ENCODE measurements around the gene PTPN14.

DNA sequence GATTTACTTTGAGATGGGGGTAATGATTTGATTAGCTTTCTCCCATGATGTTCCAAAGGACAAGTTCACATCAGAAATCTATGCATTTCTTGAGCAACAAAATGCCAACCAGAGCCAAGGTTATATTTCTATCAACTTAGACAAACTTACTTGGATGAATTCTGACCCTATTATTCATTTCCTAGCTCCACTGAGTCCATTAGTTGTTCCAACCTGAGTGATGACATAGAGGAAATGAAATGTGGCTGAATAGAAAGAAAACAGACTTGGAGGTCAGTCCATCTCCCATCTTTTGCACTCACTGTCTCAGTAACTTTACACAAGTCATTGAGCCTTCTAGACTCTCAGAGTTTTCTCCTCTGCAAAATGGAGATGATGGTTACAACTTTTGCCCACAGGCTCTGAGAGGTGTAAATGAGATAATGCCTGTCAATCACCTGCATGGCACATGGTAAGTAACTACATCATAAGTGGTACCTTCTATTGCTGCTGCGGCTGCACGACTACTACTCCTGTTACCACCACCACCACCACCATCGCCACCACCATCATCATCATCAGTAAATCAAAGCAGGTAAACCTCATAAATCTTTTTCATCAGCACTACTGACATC is 98.2 kb downstream of the PTPN14 start:
- TF ChIP-seq, protein P1, sequence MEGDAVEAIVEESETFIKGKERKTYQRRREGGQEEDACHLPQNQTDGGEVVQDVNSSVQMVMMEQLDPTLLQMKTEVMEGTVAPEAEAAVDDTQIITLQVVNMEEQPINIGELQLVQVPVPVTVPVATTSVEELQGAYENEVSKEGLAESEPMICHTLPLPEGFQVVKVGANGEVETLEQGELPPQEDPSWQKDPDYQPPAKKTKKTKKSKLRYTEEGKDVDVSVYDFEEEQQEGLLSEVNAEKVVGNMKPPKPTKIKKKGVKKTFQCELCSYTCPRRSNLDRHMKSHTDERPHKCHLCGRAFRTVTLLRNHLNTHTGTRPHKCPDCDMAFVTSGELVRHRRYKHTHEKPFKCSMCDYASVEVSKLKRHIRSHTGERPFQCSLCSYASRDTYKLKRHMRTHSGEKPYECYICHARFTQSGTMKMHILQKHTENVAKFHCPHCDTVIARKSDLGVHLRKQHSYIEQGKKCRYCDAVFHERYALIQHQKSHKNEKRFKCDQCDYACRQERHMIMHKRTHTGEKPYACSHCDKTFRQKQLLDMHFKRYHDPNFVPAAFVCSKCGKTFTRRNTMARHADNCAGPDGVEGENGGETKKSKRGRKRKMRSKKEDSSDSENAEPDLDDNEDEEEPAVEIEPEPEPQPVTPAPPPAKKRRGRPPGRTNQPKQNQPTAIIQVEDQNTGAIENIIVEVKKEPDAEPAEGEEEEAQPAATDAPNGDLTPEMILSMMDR (IDR thresholded peaks at IDR 0.05) = no peak
- TF ChIP-seq POLR2AphosphoS5 (IDR thresholded peaks at IDR 0.05; ENCODE audit: low read depth, low read length) (no peak), SIN3A (IDR thresholded peaks at IDR 0.05; ENCODE audit: borderline replicate concordance, insufficient read depth, low read depth, low read length) (no peak)
- TF ChIP-seq, protein P2, sequence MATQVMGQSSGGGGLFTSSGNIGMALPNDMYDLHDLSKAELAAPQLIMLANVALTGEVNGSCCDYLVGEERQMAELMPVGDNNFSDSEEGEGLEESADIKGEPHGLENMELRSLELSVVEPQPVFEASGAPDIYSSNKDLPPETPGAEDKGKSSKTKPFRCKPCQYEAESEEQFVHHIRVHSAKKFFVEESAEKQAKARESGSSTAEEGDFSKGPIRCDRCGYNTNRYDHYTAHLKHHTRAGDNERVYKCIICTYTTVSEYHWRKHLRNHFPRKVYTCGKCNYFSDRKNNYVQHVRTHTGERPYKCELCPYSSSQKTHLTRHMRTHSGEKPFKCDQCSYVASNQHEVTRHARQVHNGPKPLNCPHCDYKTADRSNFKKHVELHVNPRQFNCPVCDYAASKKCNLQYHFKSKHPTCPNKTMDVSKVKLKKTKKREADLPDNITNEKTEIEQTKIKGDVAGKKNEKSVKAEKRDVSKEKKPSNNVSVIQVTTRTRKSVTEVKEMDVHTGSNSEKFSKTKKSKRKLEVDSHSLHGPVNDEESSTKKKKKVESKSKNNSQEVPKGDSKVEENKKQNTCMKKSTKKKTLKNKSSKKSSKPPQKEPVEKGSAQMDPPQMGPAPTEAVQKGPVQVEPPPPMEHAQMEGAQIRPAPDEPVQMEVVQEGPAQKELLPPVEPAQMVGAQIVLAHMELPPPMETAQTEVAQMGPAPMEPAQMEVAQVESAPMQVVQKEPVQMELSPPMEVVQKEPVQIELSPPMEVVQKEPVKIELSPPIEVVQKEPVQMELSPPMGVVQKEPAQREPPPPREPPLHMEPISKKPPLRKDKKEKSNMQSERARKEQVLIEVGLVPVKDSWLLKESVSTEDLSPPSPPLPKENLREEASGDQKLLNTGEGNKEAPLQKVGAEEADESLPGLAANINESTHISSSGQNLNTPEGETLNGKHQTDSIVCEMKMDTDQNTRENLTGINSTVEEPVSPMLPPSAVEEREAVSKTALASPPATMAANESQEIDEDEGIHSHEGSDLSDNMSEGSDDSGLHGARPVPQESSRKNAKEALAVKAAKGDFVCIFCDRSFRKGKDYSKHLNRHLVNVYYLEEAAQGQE (IDR thresholded peaks at IDR 0.05; ENCODE audit: insufficient read depth in 1 of 2, low read depth in 2 of 2, low read length in 1 of 2) = no peak

All from Panc1 (cell line).